ENCODE measurements around the gene LSM2.

LSM2 gene

GRCh38 chr6:31784098-31784925 lies 22.5 kb downstream of the LSM2 start:
- Histone ChIP-seq H3K9ac (ENCODE audit: low read depth, low read length) (no peak overlapping the region), H3K4me1 (ENCODE audit: insufficient read depth, low read length) (no peaks in the 10 kb centered on the region), H3K79me2 (ENCODE audit: insufficient read depth, low read length) (no peaks in the 10 kb centered on the region), H3K4me2 (ENCODE audit: insufficient read depth, low read length) (no peak overlapping the region), H4K20me1 (ENCODE audit: insufficient read depth, low read length) (peaks cover 8% of the 10 kb centered on the region; the same call in 1 of the 2 replicates), H3K9me3 (ENCODE audit: insufficient read depth, low read length, severe bottlenecking) (no peaks in the 10 kb centered on the region), H3K27ac (ENCODE audit: low read length) (peak overlapping the region; percentile 44; the same call in 1 of the 2 replicates), H2AFZ (ENCODE audit: low read depth, low read length) (no peak overlapping the region), H3K27me3 (ENCODE audit: insufficient read depth, low read length, poor library complexity) (no peaks in the 10 kb centered on the region), H3K4me3 (ENCODE audit: low read depth in 1 of 2, low read length in 2 of 2) (no peak overlapping the region), H3K36me3 (ENCODE audit: insufficient read depth, low read length) (peaks cover 84% of the 10 kb centered on the region)
- TF ChIP-seq CTCF (IDR thresholded peaks at IDR 0.05; ENCODE audit: borderline replicate concordance, extremely low read depth, low read length, poor library complexity, severe bottlenecking) (no peak), EZH2 (IDR thresholded peaks at IDR 0.05; ENCODE audit: borderline replicate concordance, low read depth, low read length, severe bottlenecking) (no peak)
- DNase-seq: no peak
- ATAC-seq (ENCODE audit: insufficient read depth, low read depth): no peak

- H3K79me2 ChIP-seq (ENCODE audit: insufficient read depth, low read length): no peaks in the 10 kb centered on the region
- no peak overlapping the region for H2AFZ ChIP-seq (ENCODE audit: low read depth, low read length)
- no peaks in the 10 kb centered on the region for H3K27me3 ChIP-seq (ENCODE audit: insufficient read depth, low read length, poor library complexity)
- TF ChIP-seq EZH2 (IDR thresholded peaks at IDR 0.05; ENCODE audit: borderline replicate concordance, low read depth, low read length, severe bottlenecking): no peak
- TF ChIP-seq CTCF (IDR thresholded peaks at IDR 0.05; ENCODE audit: borderline replicate concordance, extremely low read depth, low read length, poor library complexity, severe bottlenecking): no peak
- peaks cover 93% of the 10 kb centered on the region for H3K36me3 ChIP-seq (ENCODE audit: insufficient read depth, low read length)
- no peak for DNase-seq
- no peaks in the 10 kb centered on the region for H3K9me3 ChIP-seq (ENCODE audit: insufficient read depth, low read length, severe bottlenecking)
- no peak overlapping the region for H3K9ac ChIP-seq (ENCODE audit: low read depth, low read length)
- no peak overlapping the region for H3K4me3 ChIP-seq (ENCODE audit: low read depth in 1 of 2, low read length in 2 of 2)
- no peak overlapping the region for H3K27ac ChIP-seq (ENCODE audit: low read length)
- peaks cover 8% of the 10 kb centered on the region for H4K20me1 ChIP-seq (ENCODE audit: insufficient read depth, low read length)
- H3K4me2 ChIP-seq (ENCODE audit: insufficient read depth, low read length): no peak overlapping the region
- ATAC-seq (ENCODE audit: insufficient read depth, low read depth): no peak
- no peaks in the 10 kb centered on the region for H3K4me1 ChIP-seq (ENCODE audit: insufficient read depth, low read length)
Observed at GRCh38 chr6:31782126-31782855, 24.5 kb downstream of the LSM2 start.

GRCh38 chr6:31781244-31782125 lies 25.3 kb downstream of the LSM2 start:
- peaks cover 86% of the 10 kb centered on the region for H3K36me3 ChIP-seq (ENCODE audit: insufficient read depth, low read length)

More at GRCh38 chr6:31781244-31782125, 25.3 kb downstream of the LSM2 start:
- no peak for ATAC-seq (ENCODE audit: insufficient read depth, low read depth)
- H3K4me2 ChIP-seq (ENCODE audit: insufficient read depth, low read length): no peak overlapping the region
- H3K9ac ChIP-seq (ENCODE audit: low read depth, low read length): no peak overlapping the region
- no peaks in the 10 kb centered on the region for H3K9me3 ChIP-seq (ENCODE audit: insufficient read depth, low read length, severe bottlenecking)
- H3K27me3 ChIP-seq (ENCODE audit: insufficient read depth, low read length, poor library complexity): no peaks in the 10 kb centered on the region
- no peak overlapping the region for H3K4me3 ChIP-seq (ENCODE audit: low read depth in 1 of 2, low read length in 2 of 2)
- no peak overlapping the region for H3K27ac ChIP-seq (ENCODE audit: low read length)
- peaks cover 8% of the 10 kb centered on the region for H4K20me1 ChIP-seq (ENCODE audit: insufficient read depth, low read length)
- H3K79me2 ChIP-seq (ENCODE audit: insufficient read depth, low read length): no peaks in the 10 kb centered on the region
- TF ChIP-seq CTCF (IDR thresholded peaks at IDR 0.05; ENCODE audit: borderline replicate concordance, extremely low read depth, low read length, poor library complexity, severe bottlenecking) (no peak), EZH2 (IDR thresholded peaks at IDR 0.05; ENCODE audit: borderline replicate concordance, low read depth, low read length, severe bottlenecking) (no peak)
- H3K4me1 ChIP-seq (ENCODE audit: insufficient read depth, low read length): no peaks in the 10 kb centered on the region
- no peak for DNase-seq
- no peak overlapping the region for H2AFZ ChIP-seq (ENCODE audit: low read depth, low read length)

All from DND-41 (cell line).